Vagina (tissue), 2 donors: ENCODE measurements around the gene SDF2L1. TPM values are rescaled to one million over a fixed set of nuclear protein-coding genes. Genes with fewer than 3 reads are reported as not detected.
A peak's percentile ranks its signal among the peaks of the same experiment; 100 is the strongest.
"Not testable (repeated sequence)": the region's sequence is repeated elsewhere in the genome, so short reads cannot be mapped to it uniquely, and the experiment has no call there.

Experiments used
- DNase-seq, 2 donors: peaks; one replicate each; pipeline ENCODE4 v3.0.0-alpha.2; 2017; ENCODE audit errors: extremely low spot score in 2 of 2
- H3K27ac ChIP-seq: fragments of 200-600 bp; sonication (generic); one replicate; pipeline ENCODE4 v1.5.1; 2019
- H3K27me3 ChIP-seq: fragments of 200-600 bp; sonication (generic); one replicate; pipeline ENCODE4 v1.5.1; 2019
- H3K36me3 ChIP-seq, 2 donors: fragments of 200-600 bp; sonication (generic); one replicate each; pipeline ENCODE4 v1.5.1; 2017 to 2019
- H3K4me1 ChIP-seq: fragments of 200-600 bp; sonication (generic); one replicate; pipeline ENCODE4 v1.5.1; 2019
- H3K4me3 ChIP-seq, 2 donors: fragments of 200-600 bp; sonication (generic); 1 replicate in 1 of 2; 2 replicates in 1 of 2; pipeline ENCODE4 v1.5.1; 2016 to 2019
- H3K9me3 ChIP-seq: fragments of 200-600 bp; sonication (generic); one replicate; pipeline ENCODE4 v1.5.1; 2019
- POLR2A ChIP-seq, 2 donors: fragments of 450-650 bp; IDR thresholded peaks; one replicate each; pipeline ENCODE4 v1.6.1; 2017; ENCODE audit warnings: antibody characterized with exemption in 2 of 2, mild to moderate bottlenecking in 2 of 2, moderate library complexity in 2 of 2
- POLR2AphosphoS5 ChIP-seq, 2 donors: sonication (generic); formaldehyde crosslinking; IDR thresholded peaks; one replicate each; pipeline ENCODE4 v1.9.0; 2017; ENCODE audit warnings: antibody characterized with exemption in 2 of 2, mild to moderate bottlenecking in 2 of 2, low read depth in 1 of 2; ENCODE audit not compliant: insufficient read depth in 1 of 2
- intact Hi-C: fragments of 100-400 bp; cut with DNase I; formaldehyde crosslinking; loops from one replicate; pipeline ENCODE4 v1.15.1; 2023
- total RNA-seq: library from RNA; depleted of rRNA; stranded (reverse); fragments of >200 nt; gene quantifications from one replicate; pipeline ENCODE4 v1.2.3, GENCODE V29; 2016
- TF ChIP-seq, protein P1 (sequence below), 3 experiments: fragments of 450-650 bp in 2 of 3; fragments of 200-600 bp in 1 of 3; sonication (generic) in 1 of 3; IDR thresholded peaks; one replicate each; pipeline ENCODE4 v1.5.1; 2017 to 2019; ENCODE audit warnings: antibody characterized with exemption in 3 of 3, mild to moderate bottlenecking in 2 of 3, moderate library complexity in 2 of 3

SDF2L1 gene
- total RNA-seq, 1 donor from 2014 or later = 33.9 TPM

GRCh38 chr22:21636629-21637218, 5.4 kb upstream of the SDF2L1 start:
- intact Hi-C loops = no loop called here
- no peaks in the 10 kb centered on the region for H3K27me3 ChIP-seq
- H3K9me3 ChIP-seq = no peaks in the 10 kb centered on the region
- no peak overlapping the region for H3K4me3 ChIP-seq
- H3K36me3 ChIP-seq = no peaks in the 10 kb centered on the region
- TF ChIP-seq, protein P1, sequence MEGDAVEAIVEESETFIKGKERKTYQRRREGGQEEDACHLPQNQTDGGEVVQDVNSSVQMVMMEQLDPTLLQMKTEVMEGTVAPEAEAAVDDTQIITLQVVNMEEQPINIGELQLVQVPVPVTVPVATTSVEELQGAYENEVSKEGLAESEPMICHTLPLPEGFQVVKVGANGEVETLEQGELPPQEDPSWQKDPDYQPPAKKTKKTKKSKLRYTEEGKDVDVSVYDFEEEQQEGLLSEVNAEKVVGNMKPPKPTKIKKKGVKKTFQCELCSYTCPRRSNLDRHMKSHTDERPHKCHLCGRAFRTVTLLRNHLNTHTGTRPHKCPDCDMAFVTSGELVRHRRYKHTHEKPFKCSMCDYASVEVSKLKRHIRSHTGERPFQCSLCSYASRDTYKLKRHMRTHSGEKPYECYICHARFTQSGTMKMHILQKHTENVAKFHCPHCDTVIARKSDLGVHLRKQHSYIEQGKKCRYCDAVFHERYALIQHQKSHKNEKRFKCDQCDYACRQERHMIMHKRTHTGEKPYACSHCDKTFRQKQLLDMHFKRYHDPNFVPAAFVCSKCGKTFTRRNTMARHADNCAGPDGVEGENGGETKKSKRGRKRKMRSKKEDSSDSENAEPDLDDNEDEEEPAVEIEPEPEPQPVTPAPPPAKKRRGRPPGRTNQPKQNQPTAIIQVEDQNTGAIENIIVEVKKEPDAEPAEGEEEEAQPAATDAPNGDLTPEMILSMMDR (IDR thresholded peaks at IDR 0.05) = no peak
- no peak for TF ChIP-seq POLR2A (IDR thresholded peaks at IDR 0.05)
- no peak for TF ChIP-seq POLR2AphosphoS5 (IDR thresholded peaks at IDR 0.05; ENCODE audit: insufficient read depth in 1 of 2, low read depth in 1 of 2)
- no peak for DNase-seq
- peaks cover 8% of the 10 kb centered on the region for H3K4me1 ChIP-seq
- H3K27ac ChIP-seq = no peak overlapping the region

DNA sequence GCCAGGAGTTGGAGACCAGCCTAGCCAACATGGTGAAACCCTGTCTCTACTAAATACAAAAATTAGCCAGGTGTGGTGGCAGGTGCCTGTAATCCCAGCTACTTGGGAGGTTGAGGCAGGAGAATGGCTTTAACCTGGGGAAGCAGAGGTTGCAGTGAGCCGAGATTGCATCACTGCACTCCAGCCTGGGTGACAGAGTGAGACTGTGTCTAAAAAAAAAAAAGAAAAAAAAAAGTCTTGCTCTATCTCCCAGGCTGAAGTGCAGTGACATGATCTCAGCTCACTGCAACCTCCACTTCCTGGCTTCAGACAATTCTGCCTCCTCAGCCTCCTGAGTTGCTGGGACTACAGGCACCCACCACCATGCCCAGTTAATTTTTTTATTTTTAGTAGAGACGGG, 4.7 kb upstream of the SDF2L1 start:
- H3K27ac ChIP-seq, H3K27me3 ChIP-seq, H3K4me3 ChIP-seq, intact Hi-C loops, DNase-seq, H3K36me3 ChIP-seq, H3K9me3 ChIP-seq: not testable (repeated sequence)
- peaks cover 11% of the 10 kb centered on the region for H3K4me1 ChIP-seq

DNA sequence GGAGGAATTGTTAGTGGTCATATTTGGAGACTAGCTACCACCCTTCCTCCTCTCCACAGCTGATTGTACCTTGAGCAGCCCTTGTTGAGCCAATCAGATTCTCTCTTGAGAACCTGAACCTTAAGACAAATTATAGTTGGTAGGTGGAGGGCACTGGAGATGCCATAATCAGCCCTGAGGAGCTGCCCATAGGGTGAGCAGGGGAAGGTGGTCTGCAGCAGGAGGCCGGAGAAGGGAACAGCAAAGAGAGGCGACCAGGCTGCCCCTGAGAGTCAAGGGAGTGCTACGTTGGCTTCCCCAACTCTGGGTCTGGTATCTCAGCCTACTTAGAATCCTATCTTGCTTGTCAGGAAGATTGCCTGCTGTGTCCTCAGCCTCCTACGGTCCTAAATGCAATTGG, 2.7 kb upstream of the SDF2L1 start:
- no peak for TF ChIP-seq POLR2A (IDR thresholded peaks at IDR 0.05)
- no peak for TF ChIP-seq POLR2AphosphoS5 (IDR thresholded peaks at IDR 0.05; ENCODE audit: insufficient read depth in 1 of 2, low read depth in 1 of 2)
- TF ChIP-seq, protein P1 (IDR thresholded peaks at IDR 0.05) = no peak
- Histone ChIP-seq H3K4me1 (peaks cover 25% of the 10 kb centered on the region), H3K27me3 (no peaks in the 10 kb centered on the region), H3K4me3 (no peak overlapping the region), H3K36me3 (no peaks in the 10 kb centered on the region), H3K9me3 (no peaks in the 10 kb centered on the region), H3K27ac (no peak overlapping the region)
- intact Hi-C loops = no loop called here
- DNase-seq = no peak

GRCh38 chr22:21640810-21641209, 1.3 kb upstream of the SDF2L1 start:
- no peak for DNase-seq
- Histone ChIP-seq H3K9me3 (no peaks in the 10 kb centered on the region), H3K27me3 (no peaks in the 10 kb centered on the region), H3K27ac (no peak overlapping the region), H3K4me3 (no peak overlapping the region), H3K36me3 (no peaks in the 10 kb centered on the region), H3K4me1 (peaks cover 25% of the 10 kb centered on the region)
- intact Hi-C loops = no loop called here
- TF ChIP-seq POLR2AphosphoS5 (IDR thresholded peaks at IDR 0.05; ENCODE audit: insufficient read depth in 1 of 2, low read depth in 1 of 2) (no peak), POLR2A (IDR thresholded peaks at IDR 0.05) (no peak)
- TF ChIP-seq, protein P1 (IDR thresholded peaks at IDR 0.05) = no peak

- no peak overlapping the region for H3K27ac ChIP-seq
- peak overlapping the region; percentile 34 to 80 for H3K4me3 ChIP-seq
- H3K36me3 ChIP-seq = no peaks in the 10 kb centered on the region
- no peak for DNase-seq
- no peak for TF ChIP-seq POLR2A (IDR thresholded peaks at IDR 0.05)
- TF ChIP-seq, protein P1 (IDR thresholded peaks at IDR 0.05) = peak in 1 of 3 experiments; percentile 16
- intact Hi-C loops = no loop called here
- H3K4me1 ChIP-seq = peaks cover 26% of the 10 kb centered on the region
- H3K9me3 ChIP-seq = no peaks in the 10 kb centered on the region
- H3K27me3 ChIP-seq = no peaks in the 10 kb centered on the region
These were observed 699 bp upstream of the SDF2L1 start for GRCh38 chr22:21641417-21641788.
